Gastroesophageal sphincter (tissue), 4 donors: ENCODE measurements around the gene AFG3L2. TPM values are rescaled to one million over a fixed set of nuclear protein-coding genes. Genes with fewer than 3 reads are reported as not detected.
"Not testable (repeated sequence)": the region's sequence is repeated elsewhere in the genome, so short reads cannot be mapped to it uniquely, and the experiment has no call there.

Experiments used
- ATAC-seq: fragments of 150-250 bp; one replicate; pipeline ENCODE4 v1.9.1; 2016; ENCODE audit warnings: mild to moderate bottlenecking, moderate library complexity
- H3K27ac ChIP-seq, 4 donors: fragments of 200-600 bp; sonication (generic) in 3 of 4; 1 replicate in 3 of 4; 2 replicates in 1 of 4; pipeline ENCODE4 v1.5.1; 2016 to 2019
- H3K27me3 ChIP-seq: fragments of 200-600 bp; sonication (generic); one replicate; pipeline ENCODE4 v1.5.1; 2019
- H3K36me3 ChIP-seq, 2 donors: fragments of 200-600 bp; sonication (generic); one replicate each; pipeline ENCODE4 v1.5.1; 2019; ENCODE audit warnings: control low read depth in 1 of 2
- H3K4me1 ChIP-seq, 3 donors: fragments of 200-600 bp; sonication (generic); 1 replicate in 2 of 3; 2 replicates in 1 of 3; pipeline ENCODE4 v1.5.1; 2016 to 2019; ENCODE audit warnings: control low read depth in 2 of 3
- H3K4me3 ChIP-seq, 2 donors: fragments of 200-600 bp; sonication (generic); one replicate each; pipeline ENCODE4 v1.5.1; 2019; ENCODE audit warnings: mild to moderate bottlenecking in 1 of 2, moderate library complexity in 1 of 2
- H3K9me3 ChIP-seq, 3 donors: fragments of 200-600 bp; sonication (generic); one replicate each; pipeline ENCODE4 v1.5.1; 2017 to 2019; ENCODE audit warnings: control low read depth in 2 of 3
- CTCF ChIP-seq, 4 experiments: fragments of 200-600 bp in 2 of 4; fragments of 450-650 bp in 2 of 4; sonication (generic) in 1 of 4; IDR thresholded peaks; one replicate each; pipeline ENCODE4 v1.5.1; 2017 to 2019; ENCODE audit warnings: antibody characterized with exemption in 4 of 4, mild to moderate bottlenecking in 2 of 4, moderate library complexity in 2 of 4
- EP300 ChIP-seq: sonication (generic); formaldehyde crosslinking; IDR thresholded peaks from one replicate; pipeline ENCODE4 v1.6.1; 2017; ENCODE audit warnings: antibody characterized with exemption, mild to moderate bottlenecking
- POLR2A ChIP-seq, 2 donors: fragments of 450-650 bp; IDR thresholded peaks; one replicate each; pipeline ENCODE4 v1.6.1; 2017; ENCODE audit warnings: antibody characterized with exemption in 2 of 2, mild to moderate bottlenecking in 2 of 2, moderate library complexity in 1 of 2
- POLR2AphosphoS5 ChIP-seq: sonication (generic); formaldehyde crosslinking; IDR thresholded peaks from one replicate; pipeline ENCODE4 v1.6.1; 2017; ENCODE audit warnings: antibody characterized with exemption
- WGBS, 2 donors: methylation state at CpG; one replicate each; pipeline ENCODE4 v1.1.5; 2018; ENCODE audit warnings: low coverage in 1 of 2; 5-methylcytosine and 5-hydroxymethylcytosine counted together
- total RNA-seq, 4 donors: library from RNA; depleted of rRNA; stranded (reverse); fragments of >200 nt; gene quantifications; one replicate each; pipeline ENCODE4 v1.1.0, GENCODE V29; 2016

The AFG3L2 gene
- total RNA-seq, 4 donors from 2014 or later, result 38.4 to 52.9 (median 40.8) TPM

- H3K27me3 ChIP-seq, result no peaks in the 10 kb centered on the region
- peaks cover 0 to 51% (median 17%) of the 10 kb centered on the region in 3 donors for H3K4me1 ChIP-seq
- ATAC-seq, result no peak
- H3K4me3 ChIP-seq, result no peak overlapping the region
- WGBS, 2 donors, result 100% methylated on average over 2 to 3 of the region's 3 CpGs
- H3K9me3 ChIP-seq, result no peaks in the 10 kb centered on the region
- no peak overlapping the region for H3K27ac ChIP-seq
- TF ChIP-seq POLR2A (IDR thresholded peaks at IDR 0.05) (no peak), EP300 (no peak), POLR2AphosphoS5 (no peak), CTCF (IDR thresholded peaks at IDR 0.05) (no peak)
- no peaks in the 10 kb centered on the region for H3K36me3 ChIP-seq
Observed at GRCh38 chr18:12411456-12411855, 34.4 kb upstream of the AFG3L2 start.

DNA sequence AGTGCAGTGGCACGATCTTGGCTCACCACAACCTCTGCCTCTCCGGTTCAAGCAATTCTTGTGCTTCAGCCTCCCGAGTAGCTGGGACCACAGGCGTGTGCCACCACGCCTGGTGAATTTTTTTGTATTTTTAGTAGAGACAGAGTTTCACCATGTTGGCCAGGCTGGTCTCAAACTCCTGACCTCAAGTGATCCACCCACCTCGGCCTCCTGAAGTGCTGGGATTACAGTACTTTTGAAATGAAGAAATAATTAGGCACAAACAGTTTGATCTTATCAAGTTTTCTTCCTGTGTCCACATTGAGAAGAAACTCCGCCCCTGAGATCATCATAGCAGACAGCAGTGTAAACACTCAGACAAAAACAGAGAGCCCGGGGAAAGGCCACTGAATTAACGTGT lies 33.7 kb upstream of the AFG3L2 start:
- WGBS, 2 donors, result 87% methylated on average over 8 of the region's 9 CpGs; no CpG with 5 or more reads in 1 of the 2 donors
- not testable (repeated sequence) for ATAC-seq, H3K27ac ChIP-seq

GRCh38 chr18:12410081-12410481 lies 33.1 kb upstream of the AFG3L2 start:
- Histone ChIP-seq H3K27ac (no peak overlapping the region), H3K4me1 (peaks cover 0 to 40% (median 8%) of the 10 kb centered on the region in 3 donors), H3K36me3 (no peaks in the 10 kb centered on the region), H3K9me3 (no peaks in the 10 kb centered on the region), H3K4me3 (no peak overlapping the region), H3K27me3 (no peaks in the 10 kb centered on the region)
- WGBS, 2 donors, result 82% methylated on average over 3 of the region's 9 CpGs; no CpG with 5 or more reads in 1 of the 2 donors
- no peak for TF ChIP-seq CTCF (IDR thresholded peaks at IDR 0.05)
- TF ChIP-seq POLR2AphosphoS5, result no peak
- no peak for TF ChIP-seq POLR2A (IDR thresholded peaks at IDR 0.05)
- TF ChIP-seq EP300, result no peak
- ATAC-seq, result no peak

More for the DNA sequence above, 33.7 kb upstream of the AFG3L2 start:
- not testable (repeated sequence) for H3K36me3 ChIP-seq, H3K9me3 ChIP-seq, H3K4me3 ChIP-seq, H3K27me3 ChIP-seq
- peaks cover 0 to 47% (median 14%) of the 10 kb centered on the region in 3 donors for H3K4me1 ChIP-seq

GRCh38 chr18:12409469-12409868 lies 32.4 kb upstream of the AFG3L2 start:
- H3K4me1 ChIP-seq, result peaks cover 0 to 35% (median 8%) of the 10 kb centered on the region in 3 donors
- WGBS, 2 donors, result 83% methylated on average over 3 of the region's 3 CpGs
- TF ChIP-seq EP300 (no peak), POLR2A (IDR thresholded peaks at IDR 0.05) (no peak), POLR2AphosphoS5 (no peak), CTCF (IDR thresholded peaks at IDR 0.05) (no peak)
- H3K27me3 ChIP-seq, result no peaks in the 10 kb centered on the region
- H3K36me3 ChIP-seq, result no peaks in the 10 kb centered on the region
- H3K9me3 ChIP-seq, result no peaks in the 10 kb centered on the region
- peak overlapping the region in 1 of 4 donors; percentile 93 for H3K27ac ChIP-seq
- ATAC-seq, result no peak
- H3K4me3 ChIP-seq, result no peak overlapping the region

DNA sequence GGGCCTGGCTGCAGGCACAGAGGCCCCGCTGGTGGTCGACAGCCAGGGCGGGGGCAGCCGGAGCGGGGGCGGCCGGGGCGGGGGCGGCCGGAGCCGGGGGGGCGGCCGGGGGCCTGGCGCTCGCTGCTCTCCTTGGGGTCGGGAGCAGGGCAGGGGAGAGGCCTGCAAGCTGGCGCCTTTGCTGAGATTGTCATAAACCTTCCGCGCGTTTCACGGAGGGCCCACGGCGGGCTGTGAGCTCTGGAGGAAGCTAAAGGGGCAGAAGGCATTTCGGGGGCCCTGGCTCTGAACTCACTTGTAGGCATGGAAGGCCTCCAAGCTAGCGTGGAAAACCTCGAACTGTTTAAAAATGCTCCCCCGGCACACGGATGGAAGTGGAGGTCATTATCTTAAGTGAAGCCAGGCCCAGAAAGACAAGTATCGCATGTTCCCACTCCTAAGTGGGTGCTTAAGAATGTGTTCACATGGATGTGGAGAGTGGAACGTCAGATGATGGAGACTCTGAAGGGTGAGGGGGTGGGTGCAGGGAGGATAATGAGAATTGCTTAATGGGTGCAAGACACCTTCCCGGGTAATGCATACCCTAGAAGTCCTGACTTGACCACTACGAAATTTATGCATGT lies 31.3 kb upstream of the AFG3L2 start:
- 17 to 26% methylated on average over 2 to 3 of the region's 32 CpGs for WGBS, 2 donors
- Histone ChIP-seq H3K9me3 (no peaks in the 10 kb centered on the region), H3K27me3 (no peaks in the 10 kb centered on the region), H3K36me3 (no peaks in the 10 kb centered on the region), H3K4me3 (peak overlapping the region; percentile 41 to 76), H3K27ac (peak overlapping the region; percentile 32 to 93 (median 88)), H3K4me1 (peaks cover 0 to 35% (median 8%) of the 10 kb centered on the region in 3 donors)
- TF ChIP-seq POLR2AphosphoS5, result no peak
- no peak for TF ChIP-seq CTCF (IDR thresholded peaks at IDR 0.05)
- no peak for TF ChIP-seq POLR2A (IDR thresholded peaks at IDR 0.05)
- TF ChIP-seq EP300, result no peak
- no peak for ATAC-seq
